HG03460 (cell line): ENCODE measurements around the gene COL2A1.

ENCODE experiments used
- ATAC-seq: cut with Tn5 transposase; IDR thresholded peaks from one replicate; pipeline ENCODE4 v1.9.1; 2021; ENCODE audit not compliant: unreplicated experiment

Gene COL2A1

DNA sequence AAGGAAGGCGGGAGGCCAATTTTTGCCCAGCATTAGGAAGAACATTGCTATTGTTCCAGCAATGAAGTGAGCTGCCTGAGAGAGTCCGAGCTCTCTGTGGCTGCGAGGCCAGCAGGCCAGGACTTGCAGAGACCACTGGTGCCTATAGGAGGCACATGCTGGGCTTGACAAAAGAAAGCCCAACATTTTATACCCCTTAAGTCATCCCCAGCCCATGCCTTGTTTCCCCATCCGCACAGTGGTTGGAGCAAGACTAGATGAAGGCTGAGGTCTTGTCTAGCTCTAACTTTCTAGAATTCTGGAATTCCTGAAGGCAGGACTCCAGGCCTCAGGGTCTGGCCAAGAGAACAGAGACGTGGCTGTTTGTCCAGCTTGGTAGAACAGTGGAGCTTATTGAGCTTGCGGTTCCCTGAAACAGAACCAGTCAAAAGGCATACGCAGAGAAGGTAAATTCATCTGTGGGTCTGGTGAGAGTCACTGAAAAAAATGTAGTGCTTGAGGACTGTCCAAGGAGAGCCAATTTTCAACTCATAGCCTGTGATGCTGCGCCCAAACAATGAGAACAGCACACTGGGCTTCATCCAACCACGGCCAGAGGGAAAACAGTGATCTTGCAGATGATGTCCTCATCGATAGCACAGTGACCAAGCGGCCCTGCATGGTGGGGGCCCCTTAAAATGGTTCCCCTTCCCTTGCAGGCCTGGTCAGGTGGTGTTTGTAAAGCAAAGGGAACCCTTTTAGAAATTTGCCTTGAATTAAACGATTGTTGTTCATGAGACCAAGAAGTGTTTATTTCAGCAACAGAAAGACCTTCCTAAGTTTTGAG is 27.1 kb upstream of the COL2A1 start:
- no peak for ATAC-seq

DNA sequence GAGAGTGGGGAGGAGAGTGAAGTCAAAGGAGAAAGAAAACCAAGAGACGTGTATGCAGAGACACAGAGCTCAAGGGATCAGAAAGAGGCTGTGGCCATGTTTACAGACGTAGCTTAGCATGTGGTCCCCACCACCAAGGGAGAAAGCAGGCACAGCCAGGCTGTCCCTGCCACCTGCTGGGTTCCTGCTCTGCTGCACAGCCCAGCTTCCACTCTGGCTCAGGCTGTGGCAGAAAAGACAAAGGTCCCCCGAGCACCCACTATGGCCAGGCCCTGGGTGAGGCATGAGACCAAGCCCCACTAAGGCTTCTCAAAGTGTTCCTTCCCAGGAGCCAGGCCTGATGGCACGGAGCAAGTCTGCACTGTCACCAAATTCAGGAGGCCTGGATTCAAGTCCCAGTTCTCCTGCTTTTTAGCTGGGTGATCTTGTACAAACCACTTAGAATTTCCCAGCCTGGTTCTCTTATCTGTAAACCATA is 25.9 kb upstream of the COL2A1 start:
- no peak for ATAC-seq

DNA sequence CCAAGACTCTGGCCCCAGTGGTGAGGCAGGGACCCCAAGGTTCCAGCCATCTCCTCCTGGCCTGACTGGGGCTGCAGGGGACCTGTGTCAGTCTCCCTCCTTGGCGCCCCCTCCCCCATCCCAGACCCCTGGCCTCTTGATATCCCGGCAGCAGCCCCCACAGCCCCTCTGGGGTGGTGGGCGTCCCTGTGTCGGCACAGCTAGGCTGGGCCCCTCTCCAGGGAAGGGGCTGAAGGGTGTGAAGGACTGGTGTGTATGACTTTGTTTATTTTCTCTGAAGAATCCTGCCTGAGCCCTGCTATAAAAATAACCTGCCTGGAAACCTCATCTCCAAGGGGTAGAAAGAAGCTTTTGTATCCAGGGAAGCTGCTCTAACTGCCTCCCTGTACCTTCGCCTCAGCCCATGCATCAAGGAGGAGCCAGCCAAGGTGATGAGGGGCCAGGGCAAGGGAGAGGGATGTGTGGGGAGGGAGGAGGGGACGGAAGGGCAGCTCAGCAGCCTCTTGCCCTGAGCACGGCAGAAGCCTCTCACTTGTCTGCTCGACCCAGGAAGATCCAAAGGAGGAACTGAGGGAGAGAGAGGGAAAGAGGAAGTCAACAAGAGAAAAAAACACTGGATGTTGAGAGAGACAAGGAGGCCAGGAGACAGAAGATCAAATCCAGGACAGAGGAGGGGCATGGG is 25.4 kb upstream of the COL2A1 start:
- no peak for ATAC-seq

DNA sequence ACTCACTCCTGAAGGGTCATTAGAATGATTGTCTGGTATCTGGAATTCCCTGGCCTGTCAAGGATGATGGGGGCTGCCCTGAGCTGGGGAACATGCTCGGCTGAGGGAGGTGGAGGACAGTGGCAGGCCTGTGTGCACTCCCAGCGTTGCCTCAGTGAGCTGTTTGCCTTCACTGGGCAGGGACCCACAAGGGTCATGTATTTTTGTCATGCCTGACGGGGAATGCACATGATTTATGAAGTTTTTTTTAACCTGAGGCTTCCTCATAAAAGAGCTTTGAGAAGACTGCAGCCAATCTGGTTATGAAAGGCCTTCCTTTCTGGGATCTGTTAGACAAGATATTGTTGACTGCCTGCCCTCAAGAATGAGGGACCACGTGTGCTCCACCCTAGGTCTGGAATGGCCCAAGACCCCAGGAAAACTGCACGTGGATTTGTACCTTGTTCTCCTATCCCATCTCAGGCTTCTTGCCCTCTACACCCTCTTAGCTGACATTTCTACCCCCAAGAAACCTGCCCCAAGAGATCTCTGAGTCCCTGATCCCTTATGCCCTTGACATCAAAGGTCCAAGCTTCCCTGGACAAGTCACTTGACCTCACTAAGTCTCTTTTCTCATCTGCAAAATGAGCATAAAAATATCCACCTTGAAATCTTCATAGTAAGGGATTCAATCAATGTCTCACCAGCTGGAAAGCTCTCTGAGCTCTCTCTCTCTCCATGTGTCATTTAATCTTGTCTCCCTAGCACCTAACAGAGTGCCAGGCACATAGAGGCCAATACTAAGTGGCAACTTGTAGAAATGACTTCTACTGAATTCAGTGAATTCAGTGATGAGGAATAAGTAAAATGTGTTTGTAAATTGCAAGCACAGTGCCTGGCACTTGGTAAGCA is 24.5 kb upstream of the COL2A1 start:
- ATAC-seq: no peak

DNA sequence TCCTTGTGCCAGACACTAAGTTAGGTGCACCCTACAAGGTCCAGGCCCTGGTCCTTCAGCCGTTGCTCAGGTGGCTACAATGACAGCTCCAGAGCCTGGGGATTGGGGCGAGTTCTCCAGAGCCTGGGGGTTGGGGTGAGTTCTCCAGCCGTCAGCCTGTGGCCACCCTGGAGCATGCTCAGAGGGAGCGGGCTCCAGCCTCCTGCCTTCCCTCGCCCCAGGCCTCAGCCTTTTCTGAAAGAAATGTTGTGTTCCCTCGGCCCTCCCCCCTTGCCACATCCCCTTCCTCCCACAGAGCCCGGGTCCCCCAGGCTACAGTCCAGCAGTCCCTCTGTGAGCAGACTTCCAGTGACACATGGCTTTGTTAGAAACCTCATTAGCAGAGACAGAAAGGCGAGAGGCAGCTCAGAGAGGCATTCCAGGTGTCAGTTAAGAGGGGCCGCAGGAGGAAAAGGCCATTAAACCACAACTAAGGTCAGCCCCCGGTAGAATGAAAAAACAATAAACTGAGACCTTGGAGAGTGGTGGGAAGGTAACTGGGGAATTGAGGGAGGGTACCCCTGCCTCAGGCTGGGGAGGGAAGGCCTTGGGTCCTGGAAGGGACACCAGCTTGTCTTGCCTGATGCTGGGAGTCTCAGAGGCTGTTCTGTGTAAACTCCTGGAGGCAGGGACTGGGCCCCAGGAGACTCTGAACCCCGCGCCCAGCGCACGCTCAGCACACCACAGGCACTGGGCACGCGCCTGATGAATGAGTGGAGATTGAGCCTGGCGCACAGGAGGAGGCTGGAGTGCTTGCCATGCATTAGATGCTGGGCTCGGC is 23.1 kb upstream of the COL2A1 start:
- no peak for ATAC-seq

DNA sequence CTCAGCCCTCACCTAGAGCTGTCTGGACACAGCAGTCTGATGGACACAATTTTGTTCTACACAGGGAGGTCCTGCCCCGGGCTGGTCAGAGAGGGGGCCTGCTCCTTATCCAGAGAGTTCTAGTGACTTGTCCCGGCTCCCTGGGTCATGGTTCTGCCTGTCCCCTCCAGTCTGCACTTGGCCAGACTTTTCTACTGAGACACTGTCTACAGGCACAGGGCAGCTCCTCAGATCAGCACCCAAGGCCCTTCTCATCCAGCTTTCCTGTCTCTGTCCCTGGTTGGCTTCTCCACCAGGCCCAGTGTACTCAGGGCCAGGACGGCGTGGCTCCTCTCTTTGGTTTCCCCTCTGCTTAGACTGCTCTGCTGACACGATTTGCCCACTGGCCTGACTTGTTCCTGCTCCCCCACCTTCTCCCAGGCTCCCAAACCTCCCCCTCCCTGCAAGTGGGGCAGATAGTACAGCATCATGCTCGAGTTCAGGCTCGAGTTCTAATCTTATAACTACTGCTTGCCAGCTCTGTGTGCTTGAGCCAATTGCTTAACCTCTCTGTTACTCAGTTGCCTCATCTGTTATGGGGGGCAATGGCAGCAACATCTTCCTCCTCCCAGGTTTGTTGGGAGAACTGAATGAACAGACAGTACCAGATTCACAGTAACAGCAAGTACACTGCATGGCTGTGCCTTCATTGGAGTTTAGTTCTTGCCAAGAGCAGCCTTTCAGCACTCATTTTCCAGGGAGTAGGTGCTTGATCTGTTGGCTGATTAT is 22.0 kb upstream of the COL2A1 start:
- no peak for ATAC-seq

DNA sequence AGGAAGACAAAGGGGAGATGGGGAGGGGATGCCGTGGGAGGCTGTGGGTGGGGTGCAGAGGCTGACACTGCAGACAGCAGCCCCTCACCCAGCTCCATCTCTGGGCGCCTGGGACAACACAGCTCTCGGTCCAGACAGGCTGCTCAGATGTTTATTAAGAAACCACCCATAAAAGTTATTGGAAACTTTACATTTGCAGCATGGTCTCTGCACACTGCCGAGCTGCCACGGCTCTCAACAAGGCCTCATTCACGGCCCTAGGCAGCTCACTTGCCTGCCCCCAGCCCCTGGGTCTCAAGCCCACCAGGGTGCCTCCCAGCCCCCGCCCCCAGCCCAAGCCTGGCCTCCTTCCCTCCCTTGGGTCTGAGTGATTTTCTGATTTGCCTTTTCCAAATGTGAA is 21.0 kb upstream of the COL2A1 start:
- ATAC-seq: no peak

DNA sequence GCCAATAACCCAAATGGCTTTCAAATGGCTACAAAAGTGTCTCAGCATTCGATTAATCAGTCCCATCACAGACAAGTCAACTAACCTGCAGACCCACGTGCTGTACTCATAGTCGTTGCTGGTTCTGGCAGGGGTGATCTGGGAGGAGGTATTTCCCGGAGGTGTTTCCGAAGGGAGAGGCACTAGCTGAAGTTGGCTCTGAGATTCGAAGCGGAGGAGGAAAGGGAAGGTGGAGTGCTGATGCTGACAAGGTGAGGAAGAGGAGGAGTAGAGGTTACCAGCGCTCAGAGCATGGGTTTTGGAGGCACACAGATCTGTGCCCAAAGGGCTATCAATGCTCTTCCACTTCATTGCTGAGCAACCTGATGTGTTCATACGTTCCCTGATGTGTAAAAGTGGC is 20.5 kb upstream of the COL2A1 start:
- no peak for ATAC-seq

DNA sequence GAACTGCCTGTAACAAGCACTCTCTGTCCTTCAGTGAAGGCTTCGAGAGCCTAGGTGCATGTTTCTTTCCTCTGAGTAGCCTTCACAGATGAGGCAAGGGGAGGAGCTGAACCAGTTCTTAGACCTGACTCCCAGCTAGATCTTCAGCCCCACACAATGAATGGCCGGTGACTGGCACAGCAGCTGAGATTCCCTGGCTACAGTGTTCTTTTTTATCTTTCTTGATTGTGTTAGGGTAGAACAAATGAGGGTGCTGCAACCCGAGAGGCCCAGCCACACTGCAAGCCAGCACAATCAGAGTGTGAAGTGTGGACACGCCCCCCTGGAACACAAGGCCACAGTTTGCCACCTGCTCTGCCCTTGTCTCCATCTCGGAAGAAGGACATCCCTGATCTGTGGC is 19.1 kb upstream of the COL2A1 start:
- no peak for ATAC-seq

DNA sequence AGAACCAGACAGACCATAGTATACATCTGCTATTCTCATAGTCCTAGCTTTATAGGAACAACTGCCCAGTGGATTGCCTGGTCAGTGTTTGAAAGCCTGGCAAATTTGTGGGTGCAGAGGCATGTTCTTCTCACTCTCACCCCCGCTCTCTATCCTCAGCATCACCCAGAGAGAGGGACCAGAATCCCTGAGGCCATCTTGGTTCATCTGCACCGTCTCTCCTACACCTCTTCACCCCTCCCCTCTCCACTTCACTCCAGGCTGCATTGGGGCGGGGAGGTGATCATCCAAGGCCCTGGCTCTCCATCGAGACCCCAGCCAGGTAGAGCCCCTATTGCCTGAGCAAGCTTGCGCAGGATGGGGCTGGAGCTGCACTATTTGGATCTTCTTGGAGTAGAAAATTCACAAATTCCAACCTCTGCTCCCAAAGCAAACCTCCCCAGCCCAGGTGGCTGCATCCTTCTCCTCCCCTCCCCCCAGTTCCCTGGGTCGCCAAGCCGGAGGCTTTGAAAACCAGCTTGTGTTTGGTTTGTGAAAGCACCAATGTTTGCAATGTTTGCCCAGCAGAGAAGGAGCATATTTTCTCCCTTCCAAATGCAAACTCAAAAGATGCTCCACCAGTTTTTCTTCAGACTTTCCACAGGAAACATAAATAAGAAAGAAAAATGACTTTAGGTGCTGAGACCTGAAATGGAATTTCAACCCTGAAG is 18.6 kb upstream of the COL2A1 start:
- ATAC-seq: no peak

DNA sequence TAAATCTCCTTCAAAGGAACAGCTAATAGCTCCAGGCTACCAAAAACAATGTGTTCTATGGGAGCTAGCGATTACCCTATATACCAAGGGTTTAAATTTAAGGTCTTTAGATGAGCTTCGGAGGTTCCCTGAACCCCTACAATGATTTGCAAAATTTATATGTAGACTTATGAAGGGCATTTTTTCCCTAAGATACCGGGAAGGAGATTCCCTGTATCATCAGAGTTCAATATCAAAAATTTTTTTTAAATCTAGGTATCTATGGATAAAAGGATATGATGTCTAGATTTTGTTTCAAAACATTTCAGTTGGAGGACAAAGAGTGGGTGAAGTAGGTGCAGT is 17.9 kb upstream of the COL2A1 start:
- ATAC-seq: no peak

DNA sequence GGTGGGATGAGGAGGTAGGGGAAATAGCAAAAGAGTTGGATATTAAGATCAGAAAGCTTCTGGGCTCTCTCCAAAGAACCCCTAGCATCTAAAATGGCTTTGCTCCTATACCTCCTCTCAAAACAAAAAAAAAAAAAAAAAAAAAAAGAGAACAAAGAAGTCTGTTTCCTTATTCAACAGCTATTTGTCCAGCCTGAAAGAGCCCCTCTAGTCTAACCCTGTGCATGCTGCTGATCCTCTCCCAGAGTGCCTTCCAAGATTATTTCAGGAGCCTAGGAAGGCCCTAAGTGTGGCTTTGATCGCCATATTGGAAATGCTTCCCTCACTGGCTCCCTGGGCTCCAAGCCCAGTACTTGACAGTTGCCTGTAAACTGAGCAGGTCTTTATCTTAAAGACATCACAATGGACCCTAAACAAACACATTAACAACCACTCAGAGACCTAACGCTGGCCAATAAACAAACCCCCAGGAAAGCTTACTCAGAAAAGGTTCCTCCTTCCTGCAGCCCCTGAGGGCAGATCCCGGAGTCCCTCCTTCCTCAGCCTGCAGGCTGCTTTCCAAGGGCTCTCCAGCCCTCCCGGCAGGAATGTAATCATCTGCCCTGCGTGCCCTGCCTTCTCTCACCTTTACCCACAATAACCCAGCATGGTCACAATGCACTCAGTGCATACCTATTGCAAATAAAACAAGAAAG is 17.4 kb upstream of the COL2A1 start:
- ATAC-seq: no peak

DNA sequence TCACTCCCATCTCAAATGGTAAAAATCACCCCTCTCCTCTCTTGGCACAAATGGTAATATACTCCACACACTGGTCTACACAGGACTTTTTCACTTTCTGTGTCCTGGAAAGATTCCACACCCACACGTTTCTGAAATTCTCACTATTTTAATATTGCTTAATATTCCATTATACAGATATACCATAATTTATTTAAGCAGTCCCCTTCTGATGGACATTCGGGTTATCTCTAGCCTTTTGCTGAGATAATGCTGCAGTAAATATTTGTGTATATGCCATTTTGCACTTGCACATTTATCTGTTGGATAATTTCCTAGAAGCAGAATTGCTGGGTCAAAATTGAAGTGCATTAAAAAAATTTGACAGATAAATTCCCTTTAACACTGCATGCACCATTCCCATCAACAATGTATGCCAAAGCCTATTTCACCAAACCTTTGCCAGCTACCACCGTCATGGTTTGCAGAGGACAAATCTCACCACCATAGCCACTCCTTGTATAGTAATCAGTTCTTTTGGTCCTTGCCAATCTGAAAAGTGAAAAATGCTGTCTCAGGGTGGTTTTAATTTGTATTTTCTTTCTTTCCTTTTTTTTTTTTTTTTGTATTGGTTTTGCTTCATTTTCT is 15.5 kb upstream of the COL2A1 start:
- no peak for ATAC-seq

DNA sequence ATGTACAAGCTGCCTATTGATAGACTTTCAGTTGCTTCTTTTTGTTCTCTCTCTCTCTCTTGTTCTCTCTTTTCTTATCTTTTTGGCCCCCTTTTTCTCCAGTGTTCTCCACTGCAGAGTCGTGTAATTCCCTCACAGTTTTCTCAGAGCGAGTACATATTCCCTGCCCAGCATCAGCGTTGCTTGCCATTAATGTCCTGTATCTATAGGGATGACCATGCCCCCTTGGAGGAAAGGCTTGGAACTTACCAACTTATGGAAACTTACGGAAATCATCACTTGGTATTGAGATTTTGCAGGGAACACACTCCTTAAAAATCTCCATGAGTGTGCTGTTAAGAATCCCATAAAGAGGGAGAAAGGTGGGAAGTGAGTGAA is 14.3 kb upstream of the COL2A1 start:
- ATAC-seq: no peak

DNA sequence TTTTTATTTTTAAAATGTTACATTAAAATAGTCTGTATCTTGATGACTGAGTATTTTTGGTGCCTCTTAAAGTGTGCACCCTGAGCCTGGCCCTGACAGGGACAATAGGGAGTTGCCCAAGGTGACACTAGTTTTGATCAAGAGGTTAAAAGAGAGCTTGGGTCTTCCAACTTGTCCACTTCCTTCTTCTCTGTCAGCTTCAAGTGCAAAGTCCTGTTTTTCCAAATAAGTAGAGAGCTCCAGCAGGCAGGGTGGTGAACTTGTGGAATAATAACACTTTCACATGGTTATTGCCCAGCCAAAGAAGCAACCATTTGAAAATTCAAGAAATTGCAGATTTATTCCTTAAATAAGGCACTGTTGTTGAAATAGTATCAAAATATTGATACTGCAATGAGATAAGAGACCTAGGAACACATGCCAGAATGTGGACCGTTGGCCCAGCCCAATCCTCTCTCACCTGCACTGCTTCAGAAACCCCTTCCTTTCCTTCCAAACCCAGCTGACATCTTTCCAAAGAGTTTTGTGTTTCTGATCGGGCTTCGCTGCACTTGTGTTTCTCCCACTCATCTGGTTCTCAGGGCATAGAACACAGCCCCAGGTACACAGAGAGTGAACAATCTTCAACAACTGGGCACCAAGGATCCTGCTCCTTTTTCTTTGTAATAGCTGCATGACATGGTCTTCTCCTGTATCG is 13.8 kb upstream of the COL2A1 start:
- ATAC-seq: no peak

DNA sequence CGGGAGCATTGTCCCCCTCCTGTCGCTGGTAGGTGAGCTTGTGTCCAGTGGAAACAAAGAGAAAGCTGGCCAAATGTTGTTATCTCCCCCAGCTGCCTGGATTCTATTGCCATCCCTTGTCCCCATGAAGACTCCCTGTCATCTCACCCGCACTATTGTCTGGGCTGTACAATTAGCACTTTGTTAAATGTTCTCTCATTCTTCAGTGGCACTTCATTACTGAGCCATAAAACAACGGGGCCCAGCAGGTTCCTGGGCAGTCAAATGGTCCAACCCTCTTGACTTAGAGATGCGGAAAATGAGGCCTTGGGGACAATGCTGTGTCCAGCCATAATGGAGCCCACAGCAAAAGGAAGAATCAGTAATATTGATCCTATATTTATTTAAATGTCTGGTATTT is 13.2 kb upstream of the COL2A1 start:
- no peak for ATAC-seq

DNA sequence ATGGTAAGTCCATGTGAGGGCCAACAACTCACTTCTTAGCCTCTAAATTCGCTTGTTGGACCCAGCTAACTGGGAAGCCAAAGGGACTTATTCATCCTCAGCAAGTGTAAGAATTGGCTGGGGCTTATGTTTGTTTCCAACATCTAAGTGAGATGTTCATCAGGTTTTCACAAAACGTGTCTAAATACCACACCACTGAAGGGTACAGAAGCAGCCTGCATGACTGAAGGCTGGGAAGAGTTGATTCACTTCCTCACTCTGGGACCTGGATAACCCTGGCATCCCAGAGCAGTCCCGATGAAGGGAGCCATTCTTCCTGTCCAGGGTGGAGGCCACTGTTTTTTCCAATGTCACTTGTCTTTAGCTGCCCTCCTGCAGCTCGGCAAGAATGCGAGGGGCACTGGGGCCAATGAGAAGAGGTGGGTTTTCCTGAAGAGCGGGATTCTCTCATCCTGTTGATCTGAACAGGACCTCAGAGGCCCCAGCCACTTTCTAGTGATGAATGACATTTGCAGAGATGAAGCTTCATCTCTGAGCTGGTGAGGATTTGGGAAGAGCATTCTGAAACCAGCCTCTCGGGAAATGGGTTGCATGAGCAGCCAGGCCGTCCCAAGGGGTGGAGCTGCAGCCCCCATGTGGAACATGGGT is 12.2 kb upstream of the COL2A1 start:
- ATAC-seq: no peak
